ENCODE results near the gene BBS5.
"Not testable (repeated sequence)": the region's sequence is repeated elsewhere in the genome, so short reads cannot be mapped to it uniquely, and the experiment has no call there.

The BBS5 gene

GRCh38 chr2:169509955-169510354, 30.7 kb downstream of the BBS5 start:
- DNase-seq, result no peak
- Mint-ChIP-seq H3K4me1 (peaks cover 8% of the 10 kb centered on the region), H3K9me3 (no peaks in the 10 kb centered on the region), H3K36me3 (ENCODE audit: low read depth) (no peaks in the 10 kb centered on the region), H3K27ac (no peak overlapping the region), H3K27me3 (no peaks in the 10 kb centered on the region), H3K4me3 (no peak overlapping the region)
- ATAC-seq, result no peak

- no peak for ATAC-seq
- Mint-ChIP-seq H3K27me3 (no peaks in the 10 kb centered on the region), H3K4me3 (no peak overlapping the region), H3K27ac (no peak overlapping the region), H3K4me1 (peaks cover 8% of the 10 kb centered on the region), H3K9me3 (no peaks in the 10 kb centered on the region), H3K36me3 (ENCODE audit: low read depth) (no peaks in the 10 kb centered on the region)
- DNase-seq, result no peak
These were observed 31.2 kb downstream of the BBS5 start for GRCh38 chr2:169510496-169510895.

- Mint-ChIP-seq H3K4me3 (no peak overlapping the region), H3K4me1 (peaks cover 8% of the 10 kb centered on the region), H3K27me3 (no peaks in the 10 kb centered on the region), H3K36me3 (ENCODE audit: low read depth) (no peaks in the 10 kb centered on the region), H3K27ac (no peak overlapping the region), H3K9me3 (no peaks in the 10 kb centered on the region)
- no peak for ATAC-seq
- DNase-seq, result no peak
These were observed 32.5 kb downstream of the BBS5 start for GRCh38 chr2:169511818-169512217.

- Mint-ChIP-seq H3K27ac (no peak overlapping the region), H3K9me3 (no peaks in the 10 kb centered on the region), H3K4me3 (no peak overlapping the region), H3K4me1 (peaks cover 6% of the 10 kb centered on the region), H3K36me3 (ENCODE audit: low read depth) (no peaks in the 10 kb centered on the region), H3K27me3 (no peaks in the 10 kb centered on the region)
- ATAC-seq (no peak), DNase-seq (no peak)
These were observed 33.2 kb downstream of the BBS5 start for GRCh38 chr2:169512525-169512924.

GRCh38 chr2:169513094-169513493, 33.8 kb downstream of the BBS5 start:
- ATAC-seq, result no peak
- Mint-ChIP-seq H3K4me1 (peaks cover under 1% of the 10 kb centered on the region), H3K9me3 (no peaks in the 10 kb centered on the region), H3K27ac (no peak overlapping the region), H3K27me3 (no peaks in the 10 kb centered on the region), H3K4me3 (no peak overlapping the region), H3K36me3 (ENCODE audit: low read depth) (no peaks in the 10 kb centered on the region)
- DNase-seq, result no peak

GRCh38 chr2:169513926-169514325, 34.6 kb downstream of the BBS5 start:
- no peaks in the 10 kb centered on the region for H3K36me3 Mint-ChIP-seq (ENCODE audit: low read depth)
- no peaks in the 10 kb centered on the region for H3K9me3 Mint-ChIP-seq
- DNase-seq (no peak), ATAC-seq (no peak)
- no peaks in the 10 kb centered on the region for H3K27me3 Mint-ChIP-seq
- H3K4me1 Mint-ChIP-seq, result no peaks in the 10 kb centered on the region
- no peak overlapping the region for H3K27ac Mint-ChIP-seq
- no peak overlapping the region for H3K4me3 Mint-ChIP-seq

GRCh38 chr2:169514758-169515157, 35.5 kb downstream of the BBS5 start:
- not testable (repeated sequence) for H3K9me3 Mint-ChIP-seq; H3K4me3 Mint-ChIP-seq; H3K27ac Mint-ChIP-seq; H3K27me3 Mint-ChIP-seq; H3K4me1 Mint-ChIP-seq; DNase-seq; H3K36me3 Mint-ChIP-seq (ENCODE audit: low read depth); ATAC-seq

- not testable (repeated sequence) for H3K4me1 Mint-ChIP-seq; ATAC-seq; H3K4me3 Mint-ChIP-seq; H3K27ac Mint-ChIP-seq; H3K27me3 Mint-ChIP-seq; H3K9me3 Mint-ChIP-seq; H3K36me3 Mint-ChIP-seq (ENCODE audit: low read depth); DNase-seq
These were observed 37.2 kb downstream of the BBS5 start for GRCh38 chr2:169516488-169516995.

GRCh38 chr2:169520896-169521295, 41.6 kb downstream of the BBS5 start:
- H3K4me3 Mint-ChIP-seq, result no peak overlapping the region
- no peaks in the 10 kb centered on the region for H3K9me3 Mint-ChIP-seq
- peaks cover 2% of the 10 kb centered on the region for H3K36me3 Mint-ChIP-seq (ENCODE audit: low read depth)
- ATAC-seq (no peak), DNase-seq (no peak)
- no peaks in the 10 kb centered on the region for H3K27me3 Mint-ChIP-seq
- H3K4me1 Mint-ChIP-seq, result no peaks in the 10 kb centered on the region
- no peak overlapping the region for H3K27ac Mint-ChIP-seq

- H3K9me3 Mint-ChIP-seq, result no peaks in the 10 kb centered on the region
- H3K4me3 Mint-ChIP-seq, result no peak overlapping the region
- no peak for ATAC-seq
- DNase-seq, result no peak
- H3K27me3 Mint-ChIP-seq, result no peaks in the 10 kb centered on the region
- H3K36me3 Mint-ChIP-seq (ENCODE audit: low read depth), result peaks cover 2% of the 10 kb centered on the region
- H3K27ac Mint-ChIP-seq, result no peak overlapping the region
- no peaks in the 10 kb centered on the region for H3K4me1 Mint-ChIP-seq
These were observed 44.4 kb downstream of the BBS5 start for GRCh38 chr2:169523681-169524080.

GRCh38 chr2:169525434-169525833, 46.1 kb downstream of the BBS5 start:
- Mint-ChIP-seq H3K9me3 (no peaks in the 10 kb centered on the region), H3K27ac (no peak overlapping the region), H3K36me3 (ENCODE audit: low read depth) (peaks cover 5% of the 10 kb centered on the region), H3K4me3 (no peak overlapping the region), H3K4me1 (no peaks in the 10 kb centered on the region), H3K27me3 (no peaks in the 10 kb centered on the region)
- ATAC-seq (no peak), DNase-seq (no peak)

GRCh38 chr2:169526451-169526850, 47.2 kb downstream of the BBS5 start:
- H3K9me3 Mint-ChIP-seq, result no peaks in the 10 kb centered on the region
- DNase-seq, result no peak
- H3K36me3 Mint-ChIP-seq (ENCODE audit: low read depth), result peaks cover 5% of the 10 kb centered on the region
- H3K4me1 Mint-ChIP-seq, result no peaks in the 10 kb centered on the region
- ATAC-seq, result no peak
- no peak overlapping the region for H3K27ac Mint-ChIP-seq
- no peaks in the 10 kb centered on the region for H3K27me3 Mint-ChIP-seq
- H3K4me3 Mint-ChIP-seq, result no peak overlapping the region

GRCh38 chr2:169528271-169528701, 49.0 kb downstream of the BBS5 start:
- no peaks in the 10 kb centered on the region for H3K4me1 Mint-ChIP-seq
- H3K9me3 Mint-ChIP-seq, result no peaks in the 10 kb centered on the region
- H3K27ac Mint-ChIP-seq, result no peak overlapping the region
- H3K27me3 Mint-ChIP-seq, result no peaks in the 10 kb centered on the region
- H3K36me3 Mint-ChIP-seq (ENCODE audit: low read depth), result peaks cover 5% of the 10 kb centered on the region
- ATAC-seq (peak; percentile 80), DNase-seq (peak; percentile 80)
- no peak overlapping the region for H3K4me3 Mint-ChIP-seq

GRCh38 chr2:169539460-169539859, 60.2 kb downstream of the BBS5 start:
- not testable (repeated sequence) for H3K4me3 Mint-ChIP-seq, H3K27ac Mint-ChIP-seq, H3K4me1 Mint-ChIP-seq, DNase-seq, H3K9me3 Mint-ChIP-seq, H3K27me3 Mint-ChIP-seq, ATAC-seq
- H3K36me3 Mint-ChIP-seq (ENCODE audit: low read depth), result peaks cover 20% of the 10 kb centered on the region

- Mint-ChIP-seq H3K4me1 (no peaks in the 10 kb centered on the region), H3K9me3 (no peaks in the 10 kb centered on the region), H3K27me3 (no peaks in the 10 kb centered on the region), H3K36me3 (ENCODE audit: low read depth) (peaks cover 21% of the 10 kb centered on the region), H3K4me3 (no peak overlapping the region), H3K27ac (no peak overlapping the region)
- DNase-seq, result no peak
- no peak for ATAC-seq
These were observed 60.9 kb downstream of the BBS5 start for GRCh38 chr2:169540146-169540545.

GRCh38 chr2:169542433-169542832, 63.1 kb downstream of the BBS5 start:
- H3K4me1 Mint-ChIP-seq, result peaks cover 11% of the 10 kb centered on the region
- H3K27ac Mint-ChIP-seq, result no peak overlapping the region
- H3K36me3 Mint-ChIP-seq (ENCODE audit: low read depth), result peaks cover 31% of the 10 kb centered on the region
- H3K9me3 Mint-ChIP-seq, result no peaks in the 10 kb centered on the region
- no peaks in the 10 kb centered on the region for H3K27me3 Mint-ChIP-seq
- ATAC-seq (no peak), DNase-seq (no peak)
- H3K4me3 Mint-ChIP-seq, result no peak overlapping the region
